Ureter (tissue), 1 donor: ENCODE data around the gene FBXW11. TPM values are rescaled to one million over a fixed set of nuclear protein-coding genes. Genes with fewer than 3 reads are reported as not detected.
"Not testable (repeated sequence)": the region's sequence is repeated elsewhere in the genome, so short reads cannot be mapped to it uniquely, and the experiment has no call there.

Source experiments
- DNase-seq: peaks from one replicate; pipeline ENCODE4 v3.0.0-alpha.2; 2020; ENCODE audit warnings: low spot score
- total RNA-seq: library from RNA; stranded (reverse); gene quantifications from one replicate; pipeline ENCODE4 v1.2.4, GENCODE V29; 2023
- donor health status: DM: yes; HTN: yes; CAD: no.

FBXW11 gene
- total RNA-seq, 1 donor from 2014 or later: 64.2 TPM

- DNase-seq: not testable (repeated sequence)
Observed at GRCh38 chr5:172020110-172020786, 13.8 kb upstream of the FBXW11 start.

- DNase-seq: no peak
Observed at GRCh38 chr5:172015346-172015745, 8.9 kb upstream of the FBXW11 start.

GRCh38 chr5:172010278-172010677 is 3.8 kb upstream of the FBXW11 start:
- no peak for DNase-seq

- no peak for DNase-seq
Observed at GRCh38 chr5:172009536-172010270, 3.3 kb upstream of the FBXW11 start.

GRCh38 chr5:172008689-172009141 is 2.3 kb upstream of the FBXW11 start:
- no peak for DNase-seq

GRCh38 chr5:172008111-172008455 is 1.6 kb upstream of the FBXW11 start:
- no peak for DNase-seq

GRCh38 chr5:172007175-172008110 is 1.0 kb upstream of the FBXW11 start:
- DNase-seq: no peak

GRCh38 chr5:172005708-172006320 is 624 bp downstream of the FBXW11 start:
- no peak for DNase-seq

- DNase-seq: no peak
Observed at GRCh38 chr5:172004824-172005237, 1.6 kb downstream of the FBXW11 start.

GRCh38 chr5:172003746-172004145 is 2.7 kb downstream of the FBXW11 start:
- no peak for DNase-seq

GRCh38 chr5:172002840-172003512 is 3.5 kb downstream of the FBXW11 start:
- DNase-seq: no peak

- no peak for DNase-seq
Observed at GRCh38 chr5:172002310-172002709, 4.1 kb downstream of the FBXW11 start.

- no peak for DNase-seq
Observed at GRCh38 chr5:171999877-172000276, 6.6 kb downstream of the FBXW11 start.

GRCh38 chr5:171999100-171999499 is 7.3 kb downstream of the FBXW11 start:
- no peak for DNase-seq

GRCh38 chr5:171997011-171997410 is 9.4 kb downstream of the FBXW11 start:
- DNase-seq: no peak

GRCh38 chr5:171992813-171993212 is 13.6 kb downstream of the FBXW11 start:
- DNase-seq: no peak

GRCh38 chr5:171992305-171992704 is 14.1 kb downstream of the FBXW11 start:
- no peak for DNase-seq

- no peak for DNase-seq
Observed at GRCh38 chr5:171990713-171991015, 15.8 kb downstream of the FBXW11 start.

GRCh38 chr5:171989946-171990712 is 16.3 kb downstream of the FBXW11 start:
- no peak for DNase-seq

GRCh38 chr5:171989276-171989675 is 17.2 kb downstream of the FBXW11 start:
- no peak for DNase-seq

- no peak for DNase-seq
Observed at GRCh38 chr5:171986772-171987171, 19.7 kb downstream of the FBXW11 start.
